CD14-positive monocyte (primary cell): Measurements from ENCODE around the gene RAP2A. TPM values are rescaled to one million over a fixed set of nuclear protein-coding genes. Genes with fewer than 3 reads are reported as not detected.

Source experiments
- DNase-seq, 3 donors: peaks; one replicate each; pipeline ENCODE4 v3.0.0-alpha.2; 2011 to 2022
- H2AFZ ChIP-seq: 2 replicates; pipeline ENCODE4 v1.6.0; 2012; ENCODE audit warnings: mild to moderate bottlenecking, low read depth, low read length, inconsistent platforms; ENCODE audit not compliant: insufficient read depth, poor library complexity, severe bottlenecking
- H3K27ac ChIP-seq, 2 donors: 1 replicate in 1 of 2; 2 replicates in 1 of 2; pipeline ENCODE4 v1.5.1; 2012 to 2013; ENCODE audit warnings: low read length in 2 of 2, control low read depth in 1 of 2, inconsistent platforms in 1 of 2, low read depth in 1 of 2, mild to moderate bottlenecking in 1 of 2
- H3K27me3 ChIP-seq, 2 donors: one replicate each; pipeline versions ENCODE4 v1.6.0 to v1.6.1; 2011 to 2013; ENCODE audit warnings: low read length in 2 of 2; ENCODE audit not compliant: control insufficient read depth in 2 of 2, insufficient read depth in 2 of 2
- H3K36me3 ChIP-seq, 2 donors: replicated peaks in 1 of 2; 1 replicate in 1 of 2; 2 replicates in 1 of 2; pipeline versions ENCODE4 v1.5.1 to v1.6.1; 2012 to 2013; ENCODE audit warnings: low read length in 2 of 2, control low read depth in 1 of 2, inconsistent platforms in 1 of 2, mild to moderate bottlenecking in 1 of 2; ENCODE audit not compliant: insufficient read depth in 2 of 2, control insufficient read depth in 1 of 2
- H3K4me1 ChIP-seq, 2 donors: 1 replicate in 1 of 2; 2 replicates in 1 of 2; pipeline versions ENCODE4 v1.5.1 to v1.6.1; 2012 to 2013; ENCODE audit warnings: low read length in 2 of 2, control low read depth in 1 of 2, inconsistent platforms in 1 of 2, mild to moderate bottlenecking in 1 of 2, moderate library complexity in 1 of 2; ENCODE audit not compliant: insufficient read depth in 2 of 2, control insufficient read depth in 1 of 2
- H3K4me2 ChIP-seq: replicated peaks from 2 replicates; pipeline ENCODE3; 2012; ENCODE audit warnings: low read length, moderate library complexity, mild to moderate bottlenecking; ENCODE audit not compliant: poor library complexity, severe bottlenecking; ENCODE audit errors: extremely low read depth
- H3K4me3 ChIP-seq, 3 experiments: fragments of 200-600 bp in 1 of 3; sonication (generic) in 1 of 3; replicated peaks in 1 of 3; 1 replicate in 2 of 3; 2 replicates in 1 of 3; pipeline ENCODE4 v1.5.1; 2011 to 2013; ENCODE audit warnings: low read length in 3 of 3, mild to moderate bottlenecking in 3 of 3, control low read depth in 2 of 3, low read depth in 2 of 3, inconsistent platforms in 1 of 3, moderate library complexity in 1 of 3
- H3K79me2 ChIP-seq: 2 replicates; pipeline ENCODE4 v1.6.0; 2012; ENCODE audit warnings: mild to moderate bottlenecking, control low read depth, inconsistent platforms, low read length, moderate library complexity; ENCODE audit not compliant: insufficient read depth
- H3K9ac ChIP-seq: 2 replicates; pipeline ENCODE4 v1.6.0; 2017; ENCODE audit warnings: low read length, mild to moderate bottlenecking; ENCODE audit not compliant: insufficient read depth, poor library complexity, severe bottlenecking
- H3K9me3 ChIP-seq, 2 donors: replicated peaks in 1 of 2; 1 replicate in 1 of 2; 2 replicates in 1 of 2; pipeline versions ENCODE4 v1.5.1 to v1.6.1; 2012 to 2013; ENCODE audit warnings: low read length in 2 of 2, control low read depth in 1 of 2; ENCODE audit not compliant: control insufficient read depth in 1 of 2, insufficient read depth in 1 of 2
- H4K20me1 ChIP-seq: 2 replicates; pipeline ENCODE4 v1.6.0; 2012; ENCODE audit warnings: mild to moderate bottlenecking, low read length, control low read depth, moderate library complexity; ENCODE audit not compliant: insufficient read depth
- H3K27ac Mint-ChIP-seq, 7 donors: one replicate each; pipeline ENCODE4 v1.8.0; 2020; ENCODE audit warnings: mild to moderate bottlenecking in 7 of 7, mixed read lengths in 7 of 7, moderate library complexity in 6 of 7, inconsistent platforms in 2 of 7
- H3K27me3 Mint-ChIP-seq, 3 donors: one replicate each; pipeline ENCODE4 v1.8.0; 2021 to 2022; ENCODE audit warnings: low read depth in 3 of 3, mild to moderate bottlenecking in 3 of 3, mixed read lengths in 3 of 3, moderate library complexity in 3 of 3, inconsistent platforms in 1 of 3
- H3K36me3 Mint-ChIP-seq, 2 donors: one replicate each; pipeline ENCODE4 v1.8.0; 2020; ENCODE audit warnings: mixed read lengths in 2 of 2, inconsistent platforms in 1 of 2, mild to moderate bottlenecking in 1 of 2
- H3K4me1 Mint-ChIP-seq: one replicate; pipeline ENCODE4 v1.8.0; 2020; ENCODE audit warnings: mild to moderate bottlenecking, mixed read lengths
- H3K4me3 Mint-ChIP-seq, 2 donors: one replicate each; pipeline ENCODE4 v1.8.0; 2020; ENCODE audit warnings: mild to moderate bottlenecking in 2 of 2, mixed read lengths in 2 of 2, moderate library complexity in 1 of 2
- H3K9me3 Mint-ChIP-seq, 7 donors: one replicate each; pipeline ENCODE4 v1.8.0; 2020 to 2022; ENCODE audit warnings: mixed read lengths in 7 of 7, mild to moderate bottlenecking in 6 of 7, moderate library complexity in 6 of 7, inconsistent platforms in 2 of 7
- CTCF ChIP-seq: fragments of 200-600 bp; IDR thresholded peaks from one replicate; pipeline ENCODE4 v1.8.0; 2022; ENCODE audit warnings: antibody characterized with exemption, mild to moderate bottlenecking
- WGBS: methylation state at CpG from one replicate; pipeline ENCODE4 v1.1.5; 2013; ENCODE audit warnings: missing lambda C conversion rate; ENCODE audit not compliant: insufficient coverage; 5-methylcytosine and 5-hydroxymethylcytosine counted together
- intact Hi-C, 2 donors: fragments of 100-400 bp; cut with micrococcal nuclease; formaldehyde crosslinking; loops; one replicate each; pipeline versions ENCODE4 v1.15.0 to v1.15.1; 2023
- polyA plus RNA-seq, 3 donors: library from polyadenylated mRNA; depleted of rRNA in 1 of 3; unstranded in 2 of 3; stranded (reverse) in 1 of 3; fragments of 300-500 nt in 2 of 3; fragments of >200 nt in 1 of 3; fragmentation: Illumina TruSeq in 2 of 3; gene quantifications; 1 replicate in 2 of 3; 2 replicates in 1 of 3; pipeline ENCODE4 v1.2.3, GENCODE V29; 2012 to 2021

RAP2A gene
- polyA plus RNA-seq, 3 donors, result 2.3 to 5.3 (median 4.5) TPM

- H3K4me1 Mint-ChIP-seq, result no peaks in the 10 kb centered on the region
- no peak overlapping the region for H3K9ac ChIP-seq
These were observed 32.8 kb downstream of the RAP2A start for GRCh38 chr13:97466722-97467121.

GRCh38 chr13:97468331-97468730 lies 34.4 kb downstream of the RAP2A start:
- Histone ChIP-seq H3K9ac (no peak overlapping the region), H3K4me2 (no peak overlapping the region), H2AFZ (no peak overlapping the region), H3K4me3 (no peak overlapping the region), H3K79me2 (no peaks in the 10 kb centered on the region), H3K27me3 (no peaks in the 10 kb centered on the region), H3K9me3 (no peaks in the 10 kb centered on the region), H3K27ac (no peak overlapping the region), H4K20me1 (no peaks in the 10 kb centered on the region), H3K36me3 (peaks cover 13 to 20% of the 10 kb centered on the region in 2 donors), H3K4me1 (no peaks in the 10 kb centered on the region)
- Mint-ChIP-seq H3K36me3 (peaks cover 19 to 21% of the 10 kb centered on the region in 2 donors), H3K27me3 (peaks cover 0 to 3% (median 0%) of the 10 kb centered on the region in 3 donors), H3K4me1 (no peaks in the 10 kb centered on the region), H3K9me3 (peaks cover 0 to 3% (median 1%) of the 10 kb centered on the region in 7 donors), H3K27ac (no peak overlapping the region), H3K4me3 (no peak overlapping the region)
- 100% methylated on average over 1 of the region's 3 CpGs for WGBS
- intact Hi-C loops, result no loop called here
- no peak for DNase-seq
- no peak for TF ChIP-seq CTCF

More at GRCh38 chr13:97466722-97467121, 32.8 kb downstream of the RAP2A start:
- Histone ChIP-seq H3K9me3 (no peaks in the 10 kb centered on the region), H2AFZ (no peak overlapping the region), H3K36me3 (peaks cover 13 to 20% of the 10 kb centered on the region in 2 donors), H3K79me2 (no peaks in the 10 kb centered on the region), H3K27me3 (no peaks in the 10 kb centered on the region), H3K4me1 (no peaks in the 10 kb centered on the region), H3K4me3 (no peak overlapping the region), H4K20me1 (no peaks in the 10 kb centered on the region), H3K27ac (no peak overlapping the region), H3K4me2 (no peak overlapping the region)
- no peak for TF ChIP-seq CTCF
- Mint-ChIP-seq H3K9me3 (peaks cover 0 to 3% (median under 1%) of the 10 kb centered on the region in 7 donors), H3K27ac (peak overlapping the region in 1 of 7 donors; percentile 52), H3K4me3 (no peak overlapping the region), H3K36me3 (peaks cover 19 to 21% of the 10 kb centered on the region in 2 donors), H3K27me3 (peaks cover 0 to 3% (median 0%) of the 10 kb centered on the region in 3 donors)
- WGBS, result no CpG with 5 or more reads among the region's 3 CpGs
- no peak for DNase-seq
- intact Hi-C loops, result no loop called here
